Fibroblast of peridontal ligament (primary cell): ENCODE measurements around the gene SPANXB1.
A peak's percentile ranks its signal among the peaks of the same experiment; 100 is the strongest.
"Not testable (repeated sequence)": the region's sequence is repeated elsewhere in the genome, so short reads cannot be mapped to it uniquely, and the experiment has no call there.

Experiments
- DNase-seq: peaks from one replicate; pipeline ENCODE4 v3.0.0-alpha.2; 2010; ENCODE audit errors: extremely low read depth

SPANXB1 gene, protein sequence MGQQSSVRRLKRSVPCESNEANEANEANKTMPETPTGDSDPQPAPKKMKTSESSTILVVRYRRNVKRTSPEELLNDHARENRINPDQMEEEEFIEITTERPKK

DNA sequence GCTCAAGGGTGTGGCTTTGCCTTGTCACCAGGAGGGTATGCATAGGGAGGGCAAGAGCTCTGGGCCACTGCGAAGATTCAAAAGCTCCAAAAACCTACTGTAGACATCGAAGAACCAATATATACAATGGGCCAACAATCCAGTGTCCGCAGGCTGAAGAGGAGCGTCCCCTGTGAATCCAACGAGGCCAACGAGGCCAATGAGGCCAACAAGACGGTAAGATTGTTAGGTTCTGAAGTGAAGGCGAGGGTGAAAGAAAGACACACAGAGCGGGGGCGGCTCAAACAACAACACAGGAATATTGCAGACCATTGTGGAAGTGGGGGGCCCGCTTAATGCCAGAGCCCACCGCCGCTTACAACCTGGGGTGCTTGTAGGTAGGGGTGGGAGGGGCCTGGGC, at the start of gene SPANXB1:
TSS of gene SPANXB1 (plus strand) at position 27 of the 400 bp plus-strand sequence. CDS start at position 127, 100 bp downstream.
- not testable (repeated sequence) for DNase-seq

DNA sequence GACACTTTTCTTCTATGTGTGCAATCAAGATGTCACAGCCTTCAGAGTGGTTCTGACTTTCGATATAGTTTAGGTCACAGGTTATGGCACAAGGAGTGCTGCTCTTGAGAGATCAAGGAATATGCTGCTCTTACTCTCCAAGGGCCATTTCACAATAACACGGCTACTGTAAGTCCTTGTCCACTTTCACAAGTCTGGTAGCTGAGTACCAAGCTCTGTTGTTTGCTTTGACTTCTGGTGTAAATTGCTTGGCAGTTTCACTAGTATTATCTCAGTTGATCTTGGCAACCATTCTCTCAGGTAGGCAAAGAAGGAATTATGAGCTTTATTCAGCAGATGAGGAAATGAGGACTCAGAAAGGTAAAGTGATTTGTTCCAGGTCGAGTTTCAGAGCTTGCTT, 35.4 kb upstream of the SPANXB1 start:
- no peak for DNase-seq

DNA sequence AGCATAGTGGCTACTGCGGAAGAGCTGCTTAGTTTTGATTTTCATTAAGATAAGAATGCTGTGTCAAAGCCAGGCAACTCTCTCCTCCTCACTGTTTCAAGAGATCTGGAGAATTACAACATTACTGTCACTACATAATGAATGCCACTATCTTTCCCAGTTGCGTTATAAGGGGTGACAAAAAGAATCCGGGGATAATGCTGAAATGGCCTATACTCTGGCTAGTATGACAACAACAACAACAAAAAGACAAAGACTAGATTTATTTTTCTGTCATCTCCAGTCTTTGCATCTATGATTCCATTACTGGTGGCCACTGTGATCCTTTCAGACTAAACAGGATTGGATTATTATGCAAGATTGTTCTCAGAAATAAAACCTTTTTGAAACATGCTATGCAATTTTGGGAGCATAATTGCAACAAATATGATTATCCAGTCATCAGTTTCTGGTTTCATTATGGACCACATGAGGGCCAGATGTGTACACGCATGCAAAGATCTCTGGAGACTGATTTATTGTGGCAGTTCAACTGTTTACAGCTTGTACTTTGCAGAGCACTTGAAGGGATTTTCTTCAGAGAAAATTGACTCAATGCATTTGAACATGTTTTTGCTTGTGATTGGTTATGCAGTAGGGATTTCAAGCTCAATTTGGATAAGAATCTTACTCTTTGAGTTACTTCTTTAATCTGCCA, 31.1 kb upstream of the SPANXB1 start:
- no peak for DNase-seq

DNA sequence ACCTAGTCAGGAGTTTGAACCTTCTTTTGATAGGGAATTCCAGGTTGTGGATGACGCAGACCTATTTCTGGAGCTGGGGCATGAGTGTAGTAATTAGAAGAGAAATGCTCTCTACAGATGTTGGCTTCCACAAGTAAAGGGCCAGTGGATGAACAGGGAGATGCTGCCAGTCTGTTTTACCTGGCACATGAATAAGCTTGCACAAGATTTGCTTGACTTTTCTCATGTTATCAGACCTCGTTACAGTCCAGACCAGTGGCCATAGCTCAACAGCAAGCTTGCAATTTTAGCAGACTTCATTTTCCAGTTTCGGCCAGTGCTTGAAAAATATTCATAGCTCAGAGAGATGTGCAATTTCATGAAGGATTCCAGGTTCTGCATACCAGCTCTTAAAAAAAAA, 26.9 kb upstream of the SPANXB1 start:
- DNase-seq: no peak

DNA sequence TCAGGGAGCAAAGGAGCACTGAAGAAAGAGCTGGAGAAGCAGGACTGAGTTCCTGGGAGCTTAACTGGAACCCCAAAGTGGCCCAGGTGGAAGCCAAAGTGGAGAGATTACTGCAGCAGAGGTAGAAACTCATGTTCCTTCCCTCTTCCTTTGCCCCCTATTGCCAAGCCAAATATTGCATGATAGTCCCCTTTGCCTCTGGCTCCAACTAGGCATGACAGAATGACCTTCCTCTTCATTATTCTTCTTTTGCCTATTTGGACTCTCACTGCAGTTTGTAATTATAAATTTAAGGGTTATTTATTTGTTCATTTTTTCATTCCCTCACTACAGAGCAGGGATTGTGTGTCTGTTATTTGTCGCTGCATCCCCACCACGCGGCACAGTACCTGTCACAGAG, 22.1 kb upstream of the SPANXB1 start:
- no peak for DNase-seq

DNA sequence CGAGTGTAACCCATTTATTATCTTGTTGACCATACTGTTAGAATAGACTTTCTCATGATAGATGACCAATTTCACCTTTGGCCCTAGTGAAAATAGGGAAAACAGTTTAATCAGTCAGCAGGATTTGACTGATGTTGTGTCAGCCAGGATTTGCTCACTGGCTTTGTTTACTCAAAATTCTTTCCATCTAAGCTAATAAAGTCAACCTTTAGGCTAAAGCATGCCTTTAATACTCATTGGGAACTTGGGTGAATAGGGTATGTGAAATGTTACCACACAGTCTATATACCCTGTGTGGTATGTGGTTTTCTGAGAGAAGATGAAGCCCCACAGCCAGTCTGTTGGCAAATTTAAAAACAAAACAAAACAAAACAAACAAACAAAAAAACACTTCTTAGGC, 18.7 kb upstream of the SPANXB1 start:
- no peak for DNase-seq

DNA sequence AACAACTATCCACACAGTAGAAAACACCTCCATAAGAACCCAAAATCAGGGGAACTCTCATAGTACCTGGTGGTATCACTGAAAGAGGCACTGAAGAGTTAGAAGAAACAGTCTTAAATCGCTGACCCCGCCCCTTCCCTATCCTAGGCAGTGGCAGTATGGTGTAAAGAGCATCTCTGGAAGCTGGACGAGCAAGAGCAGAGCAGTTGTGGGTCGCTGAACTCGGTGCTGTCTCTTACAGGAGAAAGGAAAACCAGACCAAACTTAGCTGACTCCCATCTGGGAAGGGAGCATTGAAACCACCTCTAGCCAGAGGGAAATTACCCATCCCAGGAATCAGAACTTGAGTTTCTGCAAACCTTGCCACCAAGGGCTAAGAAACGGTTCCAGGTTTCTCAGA, 2.8 kb downstream of the SPANXB1 start:
- DNase-seq: not testable (repeated sequence)

DNA sequence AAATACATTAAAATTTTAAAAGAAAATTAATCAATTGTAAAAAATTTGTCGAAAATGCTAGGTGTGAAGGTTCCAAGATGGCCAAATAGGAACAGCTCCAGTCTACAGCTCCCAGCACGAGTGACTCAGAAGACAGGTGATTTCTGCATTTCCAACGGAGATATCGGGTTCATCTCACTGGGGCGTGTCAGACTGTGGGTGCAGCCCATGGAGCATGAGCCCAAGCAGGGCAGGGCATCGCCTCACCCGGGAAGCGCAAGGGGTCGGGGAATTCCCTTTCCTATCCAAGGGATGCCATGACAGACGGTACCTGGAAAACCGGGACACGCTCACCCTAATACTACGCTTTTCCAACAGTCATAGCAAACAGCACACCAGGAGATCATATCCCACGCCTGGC, 41.9 kb downstream of the SPANXB1 start:
- not testable (repeated sequence) for DNase-seq

DNA sequence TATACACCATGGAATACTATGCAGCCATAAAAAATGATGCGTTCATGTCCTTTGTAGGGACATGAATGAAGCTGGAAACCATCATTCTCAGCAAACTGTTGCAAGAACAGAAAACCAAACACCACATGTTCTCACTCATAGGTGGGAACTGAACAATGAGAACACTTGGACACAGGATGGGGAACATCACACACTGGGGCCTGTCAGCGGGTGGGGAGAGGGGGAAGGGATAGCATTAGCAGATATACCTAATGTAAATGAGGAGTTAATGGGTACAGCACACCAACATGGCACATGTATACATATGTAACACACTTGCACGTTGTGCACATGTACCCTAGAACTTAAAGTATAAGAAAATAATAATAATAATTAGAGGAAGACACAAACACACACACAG, 47.5 kb downstream of the SPANXB1 start:
- DNase-seq: not testable (repeated sequence)

DNA sequence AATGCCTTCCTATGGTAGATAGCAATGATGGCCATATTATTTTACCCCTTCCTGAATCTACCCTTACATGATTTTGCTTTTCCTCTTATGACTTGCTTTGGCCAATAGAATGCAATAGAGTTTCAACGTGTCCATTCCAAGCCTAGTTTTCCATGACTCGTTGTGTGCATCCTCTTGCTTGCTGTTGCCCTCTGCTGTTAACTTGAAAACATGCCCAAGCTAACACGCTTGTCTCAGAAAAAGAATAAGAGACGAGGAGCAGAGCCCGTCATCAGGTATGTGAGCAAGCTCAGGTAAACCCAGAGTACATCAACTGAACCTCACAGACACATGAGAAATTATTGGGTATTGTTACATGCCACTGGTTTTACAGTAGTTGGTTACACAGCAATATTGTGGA, 49.7 kb downstream of the SPANXB1 start:
- DNase-seq: peak; percentile 0
